Astrocyte of the spinal cord (primary cell): ENCODE results near the gene ADGRB3.

ENCODE experiments used
- DNase-seq: peaks from one replicate; pipeline ENCODE4 v3.0.0; 2011; ENCODE audit warnings: low read depth, low spot score
- H3K4me3 ChIP-seq: 2 replicates; pipeline ENCODE4 v1.5.1; 2011; ENCODE audit warnings: low read depth, mild to moderate bottlenecking, low read length, moderate library complexity
- CTCF ChIP-seq: IDR thresholded peaks from 2 replicates; pipeline ENCODE4 v1.5.1; 2012; ENCODE audit warnings: low read depth, mild to moderate bottlenecking, low read length, inconsistent platforms
- in situ Hi-C: cut with HindIII; loops from 2 replicates; pipeline ENCODE4 v1.10.0; 2017; ENCODE audit warnings: low sequenced_read_pairs

The ADGRB3 gene

GRCh38 chr6:69438113-69438512 is 803.0 kb downstream of the ADGRB3 start:
- H3K4me3 ChIP-seq = no peak overlapping the region
- DNase-seq = no peak
- no peak for TF ChIP-seq CTCF
- in situ Hi-C loops = no loop called here
